HCT116 (cell line): ENCODE data around the gene FBXW4.

Source experiments
- CEBPB ChIP-seq: IDR thresholded peaks from 2 replicates; pipeline ENCODE4 v1.6.1; 2012; ENCODE audit warnings: low read depth
- FOSL1 ChIP-seq: IDR thresholded peaks from 2 replicates; pipeline ENCODE4 v1.6.1; 2012; ENCODE audit warnings: low read depth
- JUND ChIP-seq: IDR thresholded peaks from 2 replicates; pipeline ENCODE4 v1.6.1; 2012
- POLR2A ChIP-seq: IDR thresholded peaks from 2 replicates; pipeline ENCODE4 v1.7.0; 2011; ENCODE audit warnings: borderline replicate concordance; ENCODE audit not compliant: insufficient read depth, insufficient read length; ENCODE audit errors: extremely low read depth
- RAD21 ChIP-seq: IDR thresholded peaks from 2 replicates; pipeline ENCODE4 v1.6.1; 2012; ENCODE audit warnings: low read depth, mild to moderate bottlenecking
- ZFX ChIP-seq: fragments of 450-650 bp; IDR thresholded peaks from 2 replicates; pipeline ENCODE4 v1.6.1; 2017
- ZNF274 ChIP-seq: fragments of 200-500 bp; sonication (Bioruptor generic); IDR thresholded peaks from 2 replicates; pipeline ENCODE4 v1.6.1; 2014; ENCODE audit warnings: mild to moderate bottlenecking, low read depth, low read length, inconsistent platforms
- TF ChIP-seq, protein P1 (sequence below), 3 experiments: fragments of 200-600 bp in 1 of 3; sonication (generic) in 1 of 3; IDR thresholded peaks in 2 of 3; conservative IDR thresholded peaks in 1 of 3; 2 replicates each; pipeline ENCODE4 v1.5.1; 2012 to 2017; ENCODE audit warnings: low read depth in 2 of 3, low read length in 2 of 3, antibody characterized with exemption in 1 of 3, borderline replicate concordance in 1 of 3, control low read depth in 1 of 3, mild to moderate bottlenecking in 1 of 3, mixed read lengths in 1 of 3, mixed run types in 1 of 3, moderate library complexity in 1 of 3; ENCODE audit not compliant: insufficient read depth in 1 of 3
- TF ChIP-seq, protein P2 (sequence below): IDR thresholded peaks from 2 replicates; pipeline ENCODE4 v1.6.1; 2012; ENCODE audit warnings: low read depth

DNA sequence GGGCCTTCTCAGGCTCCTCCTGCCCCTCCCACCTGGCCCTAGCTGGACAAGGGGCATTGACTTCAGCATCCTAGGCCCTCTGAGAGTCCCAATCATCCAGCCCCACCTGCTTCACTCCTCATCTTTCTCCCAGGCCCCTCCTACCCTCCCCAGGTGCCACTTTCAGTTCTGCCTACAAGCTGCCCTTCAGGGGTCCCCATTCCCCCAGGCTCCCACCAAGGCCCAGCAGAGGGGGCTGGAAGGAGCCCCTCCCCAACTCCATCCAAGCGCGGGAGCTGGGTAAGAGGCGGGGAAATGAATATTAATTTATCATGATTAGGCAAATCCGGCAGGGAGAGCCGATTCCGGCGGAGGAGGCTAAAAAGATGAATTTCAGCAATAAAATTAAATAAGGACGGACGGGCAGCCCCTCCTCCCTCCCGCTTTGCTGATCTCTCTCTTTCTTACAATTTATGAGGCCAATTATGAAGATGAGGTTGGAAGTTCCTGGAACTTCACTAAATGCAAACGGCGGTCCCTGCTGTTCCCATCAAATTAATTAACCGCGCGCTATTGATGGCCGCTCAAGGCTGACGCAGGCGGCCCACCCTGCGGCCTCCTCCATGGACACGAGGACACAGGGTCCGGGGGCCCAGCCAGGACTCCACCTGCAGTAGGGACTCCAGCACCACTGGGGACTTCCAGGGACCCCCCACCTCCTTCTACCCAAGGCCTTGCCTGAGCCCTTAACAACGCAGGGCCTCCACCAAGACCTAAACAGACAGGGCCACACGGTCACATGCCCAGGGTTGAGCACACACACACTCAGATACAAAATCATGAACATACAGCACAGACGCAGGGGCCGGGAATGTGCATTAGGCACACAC is 120.9 kb downstream of the FBXW4 start:
- TF ChIP-seq JUND (no peak), POLR2A (no peak), ZFX (no peak), FOSL1 (no peak), CEBPB (no peak), ZNF274 (no peak), RAD21 (no peak)
- TF ChIP-seq, protein P1, sequence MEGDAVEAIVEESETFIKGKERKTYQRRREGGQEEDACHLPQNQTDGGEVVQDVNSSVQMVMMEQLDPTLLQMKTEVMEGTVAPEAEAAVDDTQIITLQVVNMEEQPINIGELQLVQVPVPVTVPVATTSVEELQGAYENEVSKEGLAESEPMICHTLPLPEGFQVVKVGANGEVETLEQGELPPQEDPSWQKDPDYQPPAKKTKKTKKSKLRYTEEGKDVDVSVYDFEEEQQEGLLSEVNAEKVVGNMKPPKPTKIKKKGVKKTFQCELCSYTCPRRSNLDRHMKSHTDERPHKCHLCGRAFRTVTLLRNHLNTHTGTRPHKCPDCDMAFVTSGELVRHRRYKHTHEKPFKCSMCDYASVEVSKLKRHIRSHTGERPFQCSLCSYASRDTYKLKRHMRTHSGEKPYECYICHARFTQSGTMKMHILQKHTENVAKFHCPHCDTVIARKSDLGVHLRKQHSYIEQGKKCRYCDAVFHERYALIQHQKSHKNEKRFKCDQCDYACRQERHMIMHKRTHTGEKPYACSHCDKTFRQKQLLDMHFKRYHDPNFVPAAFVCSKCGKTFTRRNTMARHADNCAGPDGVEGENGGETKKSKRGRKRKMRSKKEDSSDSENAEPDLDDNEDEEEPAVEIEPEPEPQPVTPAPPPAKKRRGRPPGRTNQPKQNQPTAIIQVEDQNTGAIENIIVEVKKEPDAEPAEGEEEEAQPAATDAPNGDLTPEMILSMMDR (IDR thresholded peaks at IDR 0.05 in 2 of 3, conservative IDR thresholded peaks at IDR 0.05 in 1 of 3; ENCODE audit: borderline replicate concordance in 1 of 3, insufficient read depth in 1 of 3, low read depth in 2 of 3, low read length in 2 of 3): no peak
- TF ChIP-seq, protein P2, sequence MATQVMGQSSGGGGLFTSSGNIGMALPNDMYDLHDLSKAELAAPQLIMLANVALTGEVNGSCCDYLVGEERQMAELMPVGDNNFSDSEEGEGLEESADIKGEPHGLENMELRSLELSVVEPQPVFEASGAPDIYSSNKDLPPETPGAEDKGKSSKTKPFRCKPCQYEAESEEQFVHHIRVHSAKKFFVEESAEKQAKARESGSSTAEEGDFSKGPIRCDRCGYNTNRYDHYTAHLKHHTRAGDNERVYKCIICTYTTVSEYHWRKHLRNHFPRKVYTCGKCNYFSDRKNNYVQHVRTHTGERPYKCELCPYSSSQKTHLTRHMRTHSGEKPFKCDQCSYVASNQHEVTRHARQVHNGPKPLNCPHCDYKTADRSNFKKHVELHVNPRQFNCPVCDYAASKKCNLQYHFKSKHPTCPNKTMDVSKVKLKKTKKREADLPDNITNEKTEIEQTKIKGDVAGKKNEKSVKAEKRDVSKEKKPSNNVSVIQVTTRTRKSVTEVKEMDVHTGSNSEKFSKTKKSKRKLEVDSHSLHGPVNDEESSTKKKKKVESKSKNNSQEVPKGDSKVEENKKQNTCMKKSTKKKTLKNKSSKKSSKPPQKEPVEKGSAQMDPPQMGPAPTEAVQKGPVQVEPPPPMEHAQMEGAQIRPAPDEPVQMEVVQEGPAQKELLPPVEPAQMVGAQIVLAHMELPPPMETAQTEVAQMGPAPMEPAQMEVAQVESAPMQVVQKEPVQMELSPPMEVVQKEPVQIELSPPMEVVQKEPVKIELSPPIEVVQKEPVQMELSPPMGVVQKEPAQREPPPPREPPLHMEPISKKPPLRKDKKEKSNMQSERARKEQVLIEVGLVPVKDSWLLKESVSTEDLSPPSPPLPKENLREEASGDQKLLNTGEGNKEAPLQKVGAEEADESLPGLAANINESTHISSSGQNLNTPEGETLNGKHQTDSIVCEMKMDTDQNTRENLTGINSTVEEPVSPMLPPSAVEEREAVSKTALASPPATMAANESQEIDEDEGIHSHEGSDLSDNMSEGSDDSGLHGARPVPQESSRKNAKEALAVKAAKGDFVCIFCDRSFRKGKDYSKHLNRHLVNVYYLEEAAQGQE: no peak
